GM13976 (cell line): ENCODE results near the gene TBC1D5.
"Not testable (repeated sequence)": the region's sequence is repeated elsewhere in the genome, so short reads cannot be mapped to it uniquely, and the experiment has no call there.

Experiments
- DNase-seq: peaks from one replicate; pipeline ENCODE4 v3.0.0; 2012; ENCODE audit warnings: low spot score
- in situ Hi-C: fragments of 300-500 bp; cut with MboI; formaldehyde crosslinking; loops from one replicate; pipeline ENCODE4 v1.12.0; 2022; ENCODE audit warnings: low sequenced_read_pairs, mixed read lengths, inconsistent platforms; ENCODE audit not compliant: unreplicated experiment
- TF ChIP-seq, protein P1 (sequence below): IDR thresholded peaks from 2 replicates; pipeline ENCODE4 v1.5.1; 2012; ENCODE audit warnings: borderline replicate concordance, mild to moderate bottlenecking; ENCODE audit not compliant: insufficient read depth; ENCODE audit errors: extremely low read depth, missing control alignments, control extremely low read depth

TBC1D5 gene

DNA sequence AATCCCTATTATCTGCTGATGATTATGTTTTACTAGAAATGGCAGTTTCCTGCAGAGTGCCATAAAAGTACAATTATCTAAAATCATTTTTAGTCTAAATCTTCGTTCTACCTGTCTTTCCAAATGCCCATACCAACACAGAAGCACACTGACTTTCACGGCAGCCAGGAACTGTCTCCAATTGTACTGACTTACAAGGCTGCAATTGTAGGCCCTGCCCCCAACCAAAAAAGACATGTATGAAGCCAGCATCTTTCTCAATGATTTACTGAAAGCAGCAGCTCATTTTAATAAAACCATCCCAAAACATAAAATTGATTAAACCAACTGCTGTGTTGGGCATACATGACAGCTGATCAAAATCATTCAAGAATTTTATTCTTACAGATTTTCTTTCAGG lies 119.0 kb downstream of the TBC1D5 start:
- in situ Hi-C loops, result no loop called here
- DNase-seq, result no peak
- TF ChIP-seq, protein P1, sequence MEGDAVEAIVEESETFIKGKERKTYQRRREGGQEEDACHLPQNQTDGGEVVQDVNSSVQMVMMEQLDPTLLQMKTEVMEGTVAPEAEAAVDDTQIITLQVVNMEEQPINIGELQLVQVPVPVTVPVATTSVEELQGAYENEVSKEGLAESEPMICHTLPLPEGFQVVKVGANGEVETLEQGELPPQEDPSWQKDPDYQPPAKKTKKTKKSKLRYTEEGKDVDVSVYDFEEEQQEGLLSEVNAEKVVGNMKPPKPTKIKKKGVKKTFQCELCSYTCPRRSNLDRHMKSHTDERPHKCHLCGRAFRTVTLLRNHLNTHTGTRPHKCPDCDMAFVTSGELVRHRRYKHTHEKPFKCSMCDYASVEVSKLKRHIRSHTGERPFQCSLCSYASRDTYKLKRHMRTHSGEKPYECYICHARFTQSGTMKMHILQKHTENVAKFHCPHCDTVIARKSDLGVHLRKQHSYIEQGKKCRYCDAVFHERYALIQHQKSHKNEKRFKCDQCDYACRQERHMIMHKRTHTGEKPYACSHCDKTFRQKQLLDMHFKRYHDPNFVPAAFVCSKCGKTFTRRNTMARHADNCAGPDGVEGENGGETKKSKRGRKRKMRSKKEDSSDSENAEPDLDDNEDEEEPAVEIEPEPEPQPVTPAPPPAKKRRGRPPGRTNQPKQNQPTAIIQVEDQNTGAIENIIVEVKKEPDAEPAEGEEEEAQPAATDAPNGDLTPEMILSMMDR, result no peak

DNA sequence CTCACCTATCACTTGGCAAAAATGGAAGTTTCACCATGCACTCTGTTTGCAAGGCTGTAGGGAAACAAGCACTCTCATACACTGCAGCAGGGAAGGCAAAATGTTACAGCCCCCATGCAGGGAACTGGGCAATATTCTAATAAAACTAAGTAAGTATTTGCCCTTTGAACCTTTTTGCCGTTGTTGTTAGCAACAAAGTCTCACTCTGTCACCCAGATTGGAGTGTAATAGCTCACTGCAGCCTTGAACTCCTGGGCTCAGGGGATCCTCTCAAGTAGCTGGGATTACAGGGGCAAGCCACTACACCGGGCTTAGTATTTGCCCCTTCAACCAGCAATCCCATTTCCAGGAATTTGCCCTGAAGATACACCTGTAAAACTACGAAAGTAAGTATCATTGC lies 122.5 kb downstream of the TBC1D5 start:
- DNase-seq, result no peak
- in situ Hi-C loops, result no loop called here
- TF ChIP-seq, protein P1, result no peak

DNA sequence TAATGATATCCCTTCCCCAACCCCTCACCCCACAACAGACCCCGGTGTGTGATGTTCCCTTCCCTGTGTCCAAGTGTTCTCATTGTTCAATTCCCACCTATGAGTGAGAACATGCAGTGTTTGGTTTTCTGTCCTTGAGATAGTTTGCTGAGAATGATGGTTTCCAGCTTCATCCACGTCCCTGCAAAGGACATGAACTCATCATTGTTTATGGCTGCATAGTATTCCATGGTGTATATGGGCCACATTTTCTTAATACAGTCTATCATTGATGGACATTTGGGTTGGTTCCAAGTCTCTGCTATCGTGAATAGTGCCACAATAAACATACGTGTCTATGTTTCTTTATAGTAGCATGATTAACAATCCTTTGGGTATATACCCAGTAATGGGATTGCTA lies 129.4 kb downstream of the TBC1D5 start:
- in situ Hi-C loops, DNase-seq: not testable (repeated sequence)

DNA sequence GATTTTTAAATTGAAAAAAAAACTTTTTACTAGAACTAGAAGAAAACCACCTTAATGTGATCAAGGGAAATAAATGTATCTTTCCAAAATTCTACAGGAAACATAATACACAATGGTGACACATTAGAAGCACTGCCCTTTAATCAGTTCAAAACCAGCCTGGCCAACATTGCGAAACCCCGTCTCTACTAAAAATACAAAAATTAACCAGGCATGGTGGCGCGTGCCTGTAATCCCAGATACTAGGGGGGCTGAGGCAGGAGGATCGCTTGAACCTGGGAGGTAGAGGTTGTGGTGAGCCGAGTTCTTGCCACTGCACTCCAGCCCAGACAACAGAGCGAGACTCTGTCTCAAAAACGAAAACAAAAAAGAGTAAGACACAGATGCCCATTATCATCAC lies 134.5 kb downstream of the TBC1D5 start:
- no peak for DNase-seq
- in situ Hi-C loops, result no loop called here
- TF ChIP-seq, protein P1, result no peak

DNA sequence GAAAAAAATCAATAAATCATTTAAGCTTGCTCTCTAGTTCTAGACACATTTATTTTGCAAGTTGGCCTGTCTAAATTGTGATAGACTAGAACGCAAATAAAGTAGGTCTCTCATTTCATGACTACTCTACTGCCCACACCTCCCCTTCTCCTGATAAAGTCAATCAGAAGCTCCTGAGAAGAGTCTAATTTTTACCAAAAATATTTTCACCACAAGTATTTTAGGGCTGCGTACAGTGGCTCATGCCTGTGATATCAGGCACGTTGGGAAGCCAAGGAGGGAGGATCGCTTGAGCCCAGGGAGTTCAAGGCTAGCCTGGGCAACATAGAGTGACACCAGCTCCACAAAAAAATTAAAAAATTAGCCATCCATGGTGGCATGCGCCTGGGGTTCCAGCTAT lies 136.5 kb downstream of the TBC1D5 start:
- TF ChIP-seq, protein P1, result no peak
- DNase-seq, result no peak
- in situ Hi-C loops, result no loop called here

DNA sequence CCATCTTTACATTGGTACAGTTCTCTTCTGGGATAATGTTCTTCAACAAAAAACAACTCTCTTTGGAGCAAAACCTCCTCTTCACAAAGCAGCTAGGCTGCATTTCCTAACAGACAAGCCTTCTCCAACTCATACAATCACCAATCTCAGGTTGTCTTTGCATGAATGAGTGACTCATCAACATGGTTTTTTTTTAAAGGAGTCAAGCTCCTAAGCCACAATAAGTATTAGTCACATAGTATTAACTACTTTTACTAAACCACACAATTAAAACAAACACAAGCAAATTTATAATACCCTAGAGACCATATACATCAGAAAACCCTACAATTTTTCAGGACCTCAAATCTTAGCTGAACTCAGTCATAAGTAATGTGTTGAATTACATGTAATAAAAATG lies 137.4 kb downstream of the TBC1D5 start:
- DNase-seq, result no peak
- in situ Hi-C loops, result no loop called here
- TF ChIP-seq, protein P1, result no peak

DNA sequence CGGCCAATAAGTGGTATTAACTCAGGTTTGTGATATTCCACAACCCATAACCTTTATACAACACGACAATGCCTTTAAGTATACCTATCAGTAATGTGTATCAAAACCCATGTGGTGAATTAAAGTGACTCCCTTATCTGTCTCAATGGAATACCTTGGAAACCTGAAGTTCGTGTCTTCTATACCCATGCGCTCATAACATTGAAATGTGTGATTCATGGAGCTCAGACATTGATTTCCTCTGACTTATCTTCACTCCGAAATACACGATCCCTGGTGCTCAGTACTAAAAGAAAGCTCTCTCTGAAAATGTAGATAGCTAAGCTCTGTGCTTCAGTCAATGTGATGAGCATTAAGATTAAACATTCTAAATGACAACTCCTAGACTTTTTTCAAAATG lies 140.3 kb downstream of the TBC1D5 start:
- TF ChIP-seq, protein P1, result no peak
- no peak for DNase-seq
- in situ Hi-C loops, result no loop called here
